H9 (cell line): ENCODE measurements around the gene NRG3. TPM values are rescaled to one million over a fixed set of nuclear protein-coding genes. Genes with fewer than 3 reads are reported as not detected.

Experiments used
- DNase-seq: peaks from one replicate; pipeline ENCODE4 v3.0.0-alpha.2; 2017
- H2AFZ ChIP-seq: one replicate; pipeline ENCODE4 v1.6.1; 2013; ENCODE audit warnings: mild to moderate bottlenecking, low read length, control low read depth, moderate library complexity
- H2AK5ac ChIP-seq: 2 replicates; pipeline ENCODE4 v1.6.1; 2013; ENCODE audit warnings: low read length, control low read depth, mixed read lengths; ENCODE audit not compliant: insufficient read length
- H2BK120ac ChIP-seq: one replicate; pipeline ENCODE4 v1.6.1; 2013; ENCODE audit warnings: low read depth, mild to moderate bottlenecking, low read length, control low read depth, inconsistent platforms; ENCODE audit not compliant: poor library complexity, severe bottlenecking
- H2BK12ac ChIP-seq: 2 replicates; pipeline ENCODE4 v1.6.1; 2013; ENCODE audit warnings: low read length, control low read depth, mixed read lengths, low read depth; ENCODE audit not compliant: insufficient read length
- H2BK15ac ChIP-seq: 2 replicates; pipeline ENCODE4 v1.6.1; 2013; ENCODE audit warnings: low read depth, low read length, control low read depth
- H2BK20ac ChIP-seq: one replicate; pipeline ENCODE4 v1.6.1; 2013; ENCODE audit warnings: low read depth, mild to moderate bottlenecking, low read length, control low read depth, inconsistent platforms; ENCODE audit not compliant: poor library complexity, severe bottlenecking
- H2BK5ac ChIP-seq: 2 replicates; pipeline ENCODE4 v1.6.1; 2013; ENCODE audit warnings: low read length, control low read depth, mixed read lengths; ENCODE audit not compliant: insufficient read length
- H3K14ac ChIP-seq: 2 replicates; pipeline ENCODE4 v1.6.1; 2013; ENCODE audit warnings: low read length, control low read depth; ENCODE audit not compliant: insufficient read depth
- H3K18ac ChIP-seq: 2 replicates; pipeline ENCODE4 v1.6.1; 2013; ENCODE audit warnings: low read depth, mild to moderate bottlenecking, mixed read lengths, low read length, control low read depth; ENCODE audit not compliant: insufficient read length
- H3K23ac ChIP-seq: 2 replicates; pipeline ENCODE4 v1.6.1; 2013; ENCODE audit warnings: low read length, control low read depth, mixed read lengths, low read depth; ENCODE audit not compliant: insufficient read length
- H3K23me2 ChIP-seq: 2 replicates; pipeline ENCODE4 v1.6.1; 2013; ENCODE audit warnings: low read depth, mild to moderate bottlenecking, mixed read lengths, low read length, control low read depth; ENCODE audit not compliant: insufficient read length, poor library complexity, severe bottlenecking
- H3K27ac ChIP-seq: 2 replicates; pipeline ENCODE4 v1.5.1; 2013; ENCODE audit warnings: low read length, control low read depth, mixed read lengths, low read depth; ENCODE audit not compliant: insufficient read length
- H3K27me3 ChIP-seq: 2 replicates; pipeline ENCODE4 v1.6.1; 2013; ENCODE audit warnings: low read length, control low read depth, inconsistent platforms; ENCODE audit not compliant: insufficient read depth
- H3K4ac ChIP-seq: 2 replicates; pipeline ENCODE4 v1.6.1; 2013; ENCODE audit warnings: low read depth, mild to moderate bottlenecking, control low read depth, inconsistent platforms, low read length, moderate library complexity
- H3K4me1 ChIP-seq: 2 replicates; pipeline ENCODE4 v1.6.1; 2013; ENCODE audit warnings: low read length, control low read depth, inconsistent platforms; ENCODE audit not compliant: insufficient read depth
- H3K4me2 ChIP-seq: 2 replicates; pipeline ENCODE4 v1.6.1; 2013; ENCODE audit warnings: low read length, control low read depth, mixed read lengths; ENCODE audit not compliant: insufficient read length, insufficient read depth
- H3K56ac ChIP-seq: 2 replicates; pipeline ENCODE4 v1.6.1; 2013; ENCODE audit warnings: low read depth, mild to moderate bottlenecking, mixed read lengths, low read length, control low read depth; ENCODE audit not compliant: insufficient read length
- H3K79me1 ChIP-seq: 2 replicates; pipeline ENCODE4 v1.6.1; 2013; ENCODE audit warnings: low read depth, mild to moderate bottlenecking, moderate library complexity, low read length, control low read depth, inconsistent platforms; ENCODE audit not compliant: insufficient read depth, poor library complexity, severe bottlenecking
- H3K79me2 ChIP-seq: 2 replicates; pipeline ENCODE4 v1.6.1; 2013; ENCODE audit warnings: low read length, control low read depth, inconsistent platforms; ENCODE audit not compliant: insufficient read depth
- H3K9ac ChIP-seq: 2 replicates; pipeline ENCODE4 v1.6.1; 2013; ENCODE audit warnings: low read length, control low read depth, mixed read lengths; ENCODE audit not compliant: insufficient read length; ENCODE audit errors: extremely low read depth
- H3K9me3 ChIP-seq: one replicate; pipeline ENCODE4 v1.6.1; 2013; ENCODE audit warnings: low read depth, low read length, inconsistent platforms; ENCODE audit not compliant: control insufficient read depth
- H3T11ph ChIP-seq: one replicate; pipeline ENCODE4 v1.6.1; 2013; ENCODE audit warnings: mild to moderate bottlenecking, low read length, control low read depth, inconsistent platforms
- H4K20me1 ChIP-seq: one replicate; pipeline ENCODE4 v1.6.1; 2013; ENCODE audit not compliant: control insufficient read depth, insufficient read length, insufficient read depth
- H4K5ac ChIP-seq: 2 replicates; pipeline ENCODE4 v1.6.1; 2013; ENCODE audit warnings: low read depth, mild to moderate bottlenecking, mixed read lengths, low read length, control low read depth; ENCODE audit not compliant: insufficient read length
- H4K8ac ChIP-seq: replicated peaks from 2 replicates; pipeline ENCODE4 v1.6.1; 2013; ENCODE audit warnings: low read length, control low read depth, mixed read lengths, low read depth; ENCODE audit not compliant: insufficient read length
- H4K91ac ChIP-seq: 2 replicates; pipeline ENCODE4 v1.6.1; 2013; ENCODE audit warnings: low read depth, mild to moderate bottlenecking, moderate library complexity, mixed read lengths, low read length, control low read depth; ENCODE audit not compliant: insufficient read length
- H3K27ac Mint-ChIP-seq, 3 experiments: 2 replicates in 2 of 3; 3 replicates in 1 of 3; pipeline ENCODE4 v1.8.0; 2020 to 2021; ENCODE audit warnings: mixed read lengths in 3 of 3, mild to moderate bottlenecking in 1 of 3, moderate library complexity in 1 of 3
- H3K27me3 Mint-ChIP-seq: 2 replicates; pipeline ENCODE4 v1.8.0; 2021; ENCODE audit warnings: low read depth, mild to moderate bottlenecking, moderate library complexity, mixed read lengths
- H3K36me3 Mint-ChIP-seq, 3 experiments: 2 replicates in 2 of 3; 3 replicates in 1 of 3; pipeline ENCODE4 v1.8.0; 2020 to 2021; ENCODE audit warnings: low read depth in 3 of 3, mixed read lengths in 3 of 3; ENCODE audit not compliant: insufficient read depth in 1 of 3
- H3K4me1 Mint-ChIP-seq, 2 experiments: 2 replicates each; pipeline ENCODE4 v1.8.0; 2020; ENCODE audit warnings: mixed read lengths in 2 of 2
- H3K4me3 Mint-ChIP-seq, 2 experiments: 2 replicates in 1 of 2; 3 replicates in 1 of 2; pipeline ENCODE4 v1.8.0; 2020 to 2021; ENCODE audit warnings: mild to moderate bottlenecking in 2 of 2, mixed read lengths in 2 of 2, moderate library complexity in 1 of 2
- H3K9me3 Mint-ChIP-seq, 2 experiments: 2 replicates in 1 of 2; 3 replicates in 1 of 2; pipeline ENCODE4 v1.8.0; 2020; ENCODE audit warnings: mild to moderate bottlenecking in 2 of 2, mixed read lengths in 2 of 2, moderate library complexity in 1 of 2
- WGBS: extraction: QIAGEN DNeasy Blood & Tissue Kit; methylation state at CpG from one replicate; pipeline ENCODE4 v1.1.7; 2013; ENCODE audit warnings: missing lambda C conversion rate, low lambda C conversion rate, mixed read lengths; ENCODE audit not compliant: insufficient read length; ENCODE audit errors: extremely low coverage; 5-methylcytosine and 5-hydroxymethylcytosine counted together
- total RNA-seq: library from RNA; stranded (reverse); gene quantifications from 2 replicates; pipeline ENCODE4 v1.2.1, GENCODE V29; 2021
- TF ChIP-seq, protein P1 (sequence below): fragments of 200-600 bp; sonication (generic); conservative IDR thresholded peaks from 3 replicates; pipeline ENCODE4 v1.8.0; 2021; ENCODE audit warnings: antibody characterized with exemption, mild to moderate bottlenecking

The NRG3 gene
- total RNA-seq, 1 experiment from 2014 or later = 1.6 TPM

DNA sequence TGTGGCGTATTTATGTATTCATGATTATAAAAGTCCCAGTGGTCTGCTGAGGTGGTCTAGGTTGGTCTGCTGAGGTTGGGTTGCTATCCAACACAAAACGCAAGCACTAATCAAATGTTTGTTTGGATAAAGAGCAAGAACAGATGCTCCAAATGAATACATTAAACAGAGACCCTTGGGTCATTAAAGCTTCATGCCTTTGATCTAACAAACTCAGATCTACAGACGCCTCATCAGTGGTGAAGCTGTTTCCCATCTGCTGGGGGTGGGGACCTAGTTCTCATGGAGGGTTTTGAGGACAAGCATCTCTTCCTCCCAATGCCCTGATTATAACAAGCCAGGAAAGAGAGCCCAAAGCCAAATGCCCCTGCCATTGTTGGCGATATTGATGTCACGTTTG lies 786.7 kb downstream of the NRG3 start:
- no peak overlapping the region for H3K27ac ChIP-seq
- H3K27me3 Mint-ChIP-seq = peaks cover 1% of the 10 kb centered on the region; the same call in 1 of the 2 replicates

More for the DNA sequence above, 786.7 kb downstream of the NRG3 start:
- Histone ChIP-seq H3K27me3 (no peaks in the 10 kb centered on the region), H3K4me1 (no peaks in the 10 kb centered on the region), H2BK12ac (no peak overlapping the region), H4K20me1 (no peaks in the 10 kb centered on the region), H3K4ac (no peak overlapping the region), H3K18ac (peak overlapping the region; percentile 46), H3K9ac (no peak overlapping the region), H4K8ac (no peak overlapping the region), H4K5ac (no peak overlapping the region), H2BK5ac (no peak overlapping the region), H3K14ac (no peak overlapping the region), H3K23ac (no peak overlapping the region), H4K91ac (no peak overlapping the region), H3K79me1 (no peaks in the 10 kb centered on the region), H3K79me2 (no peaks in the 10 kb centered on the region), H3K56ac (no peak overlapping the region), H2AK5ac (no peak overlapping the region), H3K4me2 (no peak overlapping the region), H3T11ph (no peak overlapping the region), H2BK15ac (no peak overlapping the region), H2BK120ac (no peak overlapping the region), H2BK20ac (no peak overlapping the region), H3K9me3 (no peaks in the 10 kb centered on the region), H3K23me2 (no peaks in the 10 kb centered on the region), H2AFZ (no peak overlapping the region)
- H3K4me3 Mint-ChIP-seq = no peak overlapping the region
- TF ChIP-seq, protein P1, sequence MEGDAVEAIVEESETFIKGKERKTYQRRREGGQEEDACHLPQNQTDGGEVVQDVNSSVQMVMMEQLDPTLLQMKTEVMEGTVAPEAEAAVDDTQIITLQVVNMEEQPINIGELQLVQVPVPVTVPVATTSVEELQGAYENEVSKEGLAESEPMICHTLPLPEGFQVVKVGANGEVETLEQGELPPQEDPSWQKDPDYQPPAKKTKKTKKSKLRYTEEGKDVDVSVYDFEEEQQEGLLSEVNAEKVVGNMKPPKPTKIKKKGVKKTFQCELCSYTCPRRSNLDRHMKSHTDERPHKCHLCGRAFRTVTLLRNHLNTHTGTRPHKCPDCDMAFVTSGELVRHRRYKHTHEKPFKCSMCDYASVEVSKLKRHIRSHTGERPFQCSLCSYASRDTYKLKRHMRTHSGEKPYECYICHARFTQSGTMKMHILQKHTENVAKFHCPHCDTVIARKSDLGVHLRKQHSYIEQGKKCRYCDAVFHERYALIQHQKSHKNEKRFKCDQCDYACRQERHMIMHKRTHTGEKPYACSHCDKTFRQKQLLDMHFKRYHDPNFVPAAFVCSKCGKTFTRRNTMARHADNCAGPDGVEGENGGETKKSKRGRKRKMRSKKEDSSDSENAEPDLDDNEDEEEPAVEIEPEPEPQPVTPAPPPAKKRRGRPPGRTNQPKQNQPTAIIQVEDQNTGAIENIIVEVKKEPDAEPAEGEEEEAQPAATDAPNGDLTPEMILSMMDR = no peak
- WGBS = no CpG with 5 or more reads among the region's 5 CpGs
- DNase-seq = no peak
- H3K27ac Mint-ChIP-seq = 0 out of 7 replicates have a peak overlapping the region, but pooled peaks of 1 of the 3 experiments have one; percentile 38
- H3K4me1 Mint-ChIP-seq = peaks cover 0 to 5% of the 10 kb centered on the region in 2 experiments; a peak in 2 of 4 replicates
- no peaks in the 10 kb centered on the region for H3K9me3 Mint-ChIP-seq
- H3K36me3 Mint-ChIP-seq = no peaks in the 10 kb centered on the region
